HepG2 (cell line): ENCODE data around the gene CHKB. TPM values are rescaled to one million over a fixed set of nuclear protein-coding genes. Genes with fewer than 3 reads are reported as not detected.
A peak's percentile ranks its signal among the peaks of the same experiment; 100 is the strongest.

ENCODE experiments used
- AGO1 ChIP-seq: fragments of 200-400 bp; formaldehyde crosslinking; IDR thresholded peaks from 2 replicates; pipeline ENCODE4 v1.6.1; 2017; ENCODE audit warnings: mild to moderate bottlenecking, low read depth, low read length, moderate library complexity; ENCODE audit not compliant: poor library complexity, severe bottlenecking
- CEBPG ChIP-seq: IDR thresholded peaks from 2 replicates; pipeline ENCODE4 v1.6.1; 2016
- DRAP1 ChIP-seq: IDR thresholded peaks from 2 replicates; pipeline ENCODE4 v1.6.1; 2016; ENCODE audit warnings: missing genetic modification reagents, missing compliant biosample characterization
- EEA1 ChIP-seq: sonication (generic); formaldehyde crosslinking; IDR thresholded peaks from 2 replicates; pipeline ENCODE4 v1.5.1; 2020; ENCODE audit warnings: mild to moderate bottlenecking, missing genetic modification reagents, borderline replicate concordance
- FIP1L1 ChIP-seq: fragments of 200-400 bp; formaldehyde crosslinking; IDR thresholded peaks from 2 replicates; pipeline ENCODE4 v1.6.1; 2018; ENCODE audit warnings: low read depth, mild to moderate bottlenecking, low read length, moderate library complexity, borderline replicate concordance; ENCODE audit not compliant: insufficient read depth
- HES4 ChIP-seq: sonication (generic); formaldehyde crosslinking; IDR thresholded peaks from 2 replicates; pipeline ENCODE4 v1.9.0; 2021; ENCODE audit warnings: mild to moderate bottlenecking, missing genetic modification reagents, borderline replicate concordance
- HNRNPL ChIP-seq: fragments of 200-400 bp; formaldehyde crosslinking; IDR thresholded peaks from 2 replicates; pipeline ENCODE4 v1.6.1; 2017; ENCODE audit warnings: mild to moderate bottlenecking, low read depth, low read length
- KDM2A ChIP-seq: sonication (generic); formaldehyde crosslinking; IDR thresholded peaks from 2 replicates; pipeline ENCODE4 v1.4.0; 2020; ENCODE audit warnings: low read depth, missing genetic modification reagents, borderline replicate concordance
- MAFF ChIP-seq: IDR thresholded peaks from 2 replicates; pipeline ENCODE4 v1.6.1; 2011; ENCODE audit warnings: low read depth, low read length, improper control_type of control experiment
- MEF2D ChIP-seq: sonication (generic); formaldehyde crosslinking; IDR thresholded peaks from 2 replicates; pipeline ENCODE4 v1.5.1; 2020; ENCODE audit warnings: mild to moderate bottlenecking, missing genetic modification reagents
- MTF2 ChIP-seq: sonication (generic); formaldehyde crosslinking; IDR thresholded peaks from 2 replicates; pipeline ENCODE4 v1.5.0; 2020; ENCODE audit warnings: missing genetic modification reagents, borderline replicate concordance
- NFE2L1 ChIP-seq: sonication (generic); formaldehyde crosslinking; IDR thresholded peaks from 2 replicates; pipeline ENCODE4 v1.4.0; 2020; ENCODE audit warnings: missing genetic modification reagents, mild to moderate bottlenecking, borderline replicate concordance
- NR2F2 ChIP-seq: IDR thresholded peaks from 2 replicates; pipeline ENCODE4 v1.6.1; 2012; ENCODE audit warnings: low read depth, inconsistent platforms, borderline replicate concordance
- PLRG1 ChIP-seq: fragments of 450-650 bp; conservative IDR thresholded peaks from 2 replicates; pipeline ENCODE4 v1.6.1; 2016
- PLSCR1 ChIP-seq: sonication (generic); formaldehyde crosslinking; IDR thresholded peaks from 2 replicates; pipeline ENCODE4 v1.5.0; 2020; ENCODE audit warnings: missing genetic modification reagents, mild to moderate bottlenecking, borderline replicate concordance
- RBM22 ChIP-seq: fragments of 200-400 bp; formaldehyde crosslinking; optimal IDR thresholded peaks from 2 replicates; pipeline ENCODE3; 2017; ENCODE audit warnings: mild to moderate bottlenecking, low read length, moderate library complexity
- REXO4 ChIP-seq: sonication (generic); formaldehyde crosslinking; IDR thresholded peaks from 2 replicates; pipeline ENCODE4 v1.8.0; 2022; ENCODE audit warnings: missing genetic modification reagents, mild to moderate bottlenecking, borderline replicate concordance
- TBX2 ChIP-seq: sonication (generic); formaldehyde crosslinking; IDR thresholded peaks from 2 replicates; pipeline ENCODE4 v1.5.0; 2020; ENCODE audit warnings: missing genetic modification reagents, mild to moderate bottlenecking, borderline replicate concordance
- TBX3 ChIP-seq: fragments of 450-650 bp; IDR thresholded peaks from 2 replicates; pipeline ENCODE4 v1.6.1; 2017; ENCODE audit warnings: antibody characterized with exemption, mild to moderate bottlenecking, inconsistent platforms, borderline replicate concordance
- ZFP41 ChIP-seq: sonication (generic); formaldehyde crosslinking; IDR thresholded peaks from 2 replicates; pipeline ENCODE4 v1.4.0; 2020; ENCODE audit warnings: mild to moderate bottlenecking, missing genetic modification reagents, borderline replicate concordance
- ZNF749 ChIP-seq: sonication (generic); formaldehyde crosslinking; IDR thresholded peaks from 2 replicates; pipeline ENCODE4 v1.8.0; 2022; ENCODE audit warnings: mild to moderate bottlenecking, missing genetic modification reagents, moderate library complexity, borderline replicate concordance
- ZNF839 ChIP-seq: sonication (generic); formaldehyde crosslinking; IDR thresholded peaks from 2 replicates; pipeline ENCODE4 v1.4.0; 2020; ENCODE audit warnings: missing genetic modification reagents, mild to moderate bottlenecking, borderline replicate concordance
- polyA plus RNA-seq, 8 experiments: library from polyadenylated mRNA; depleted of rRNA in 3 of 8; stranded (reverse) in 7 of 8; unstranded in 1 of 8; fragments of >200 nt; fragmentation: Illumina TruSeq in 4 of 8; extraction: Trizol in 4 of 8; gene quantifications; 2 replicates each; pipeline versions ENCODE4 v1.2.1 to v1.2.3, GENCODE V29; 2011 to 2016; ENCODE audit warnings: low read depth in 4 of 8, missing spikeins in 1 of 8, mixed read lengths in 1 of 8; ENCODE audit not compliant: insufficient read depth in 1 of 8
- total RNA-seq, 5 experiments: library from RNA; depleted of rRNA; stranded (reverse); fragments of >200 nt; fragmentation: Illumina TruSeq; extraction: Trizol; gene quantifications; 2 replicates each; pipeline ENCODE4 v1.2.3, GENCODE V29; 2016; ENCODE audit warnings: low read depth in 1 of 5
- TF ChIP-seq, protein P1 (sequence below): IDR thresholded peaks from 2 replicates; pipeline ENCODE4 v1.6.1; 2016; ENCODE audit warnings: control low read depth
- TF ChIP-seq, protein P2 (sequence below): sonication (generic); formaldehyde crosslinking; IDR thresholded peaks from 2 replicates; pipeline ENCODE4 v1.4.0; 2020; ENCODE audit warnings: missing genetic modification reagents

Gene CHKB
- total and polyA plus RNA-seq, 2 of the 13 experiments (the other 11 are each of a cell fraction or from before 2014, with no cell fraction given): 24.5 to 42.7 TPM

DNA sequence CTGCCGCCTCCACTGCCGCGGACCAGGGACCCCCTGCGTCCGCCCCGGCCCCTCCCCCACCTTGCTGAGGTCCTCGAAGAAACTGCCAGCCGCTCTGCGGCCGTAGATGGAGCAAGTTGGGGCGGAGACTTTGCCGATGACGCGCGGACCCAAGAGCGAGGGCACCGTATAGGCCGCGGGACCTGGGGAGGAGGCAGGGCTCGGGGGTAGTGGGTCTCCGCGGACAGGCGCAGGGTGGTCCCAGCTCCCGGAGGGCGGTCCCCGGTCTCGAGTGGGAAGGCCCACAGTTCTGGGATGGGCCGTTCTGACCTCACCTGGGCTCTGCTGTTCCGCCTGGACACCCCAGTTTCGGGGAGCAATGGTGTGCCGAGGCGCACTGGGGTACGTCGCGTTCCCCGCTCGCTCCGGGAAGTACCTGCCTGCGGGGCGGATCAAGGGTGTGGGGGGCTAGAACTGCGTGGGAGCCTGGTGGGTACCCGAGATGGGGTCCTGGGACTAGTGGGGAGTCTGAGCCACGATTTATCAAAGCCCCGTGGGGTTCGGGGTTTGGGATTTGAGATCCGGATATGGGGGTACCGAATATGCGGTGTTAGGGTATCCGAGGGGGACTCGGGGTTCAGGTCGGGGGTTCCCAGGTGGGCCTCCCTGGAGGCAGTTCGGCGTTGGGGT, 51.6 kb downstream of the CHKB start (continued):
- TF ChIP-seq AGO1 (peak; percentile 70), PLRG1 (no peak), RBM22 (peak; percentile 23), MEF2D (CRISPR knock-in tag) (peak; percentile 4), TBX3 (no peak), HES4 (no peak), REXO4 (no peak), HNRNPL (0 out of 2 replicates have a peak, but pooled peaks have one; percentile 45), EEA1 (CRISPR knock-in tag) (no peak), PLSCR1 (CRISPR knock-in tag) (no peak), FIP1L1 (no peak), MAFF (no peak), ZNF749 (CRISPR knock-in tag) (no peak), TBX2 (CRISPR knock-in tag) (no peak; the same call in 1 of the 2 replicates), DRAP1 (CRISPR knock-in tag) (0 out of 2 replicates have a peak, but pooled peaks have one; percentile 49), NR2F2 (0 out of 2 replicates have a peak, but pooled peaks have one; percentile 17), ZFP41 (no peak), KDM2A (CRISPR knock-in tag) (peak; percentile 15; the same call in 1 of the 2 replicates), ZNF839 (CRISPR knock-in tag) (no peak), NFE2L1 (CRISPR knock-in tag) (no peak), CEBPG (no peak; the same call in 1 of the 2 replicates), MTF2 (CRISPR knock-in tag) (no peak)
- TF ChIP-seq, protein P1, sequence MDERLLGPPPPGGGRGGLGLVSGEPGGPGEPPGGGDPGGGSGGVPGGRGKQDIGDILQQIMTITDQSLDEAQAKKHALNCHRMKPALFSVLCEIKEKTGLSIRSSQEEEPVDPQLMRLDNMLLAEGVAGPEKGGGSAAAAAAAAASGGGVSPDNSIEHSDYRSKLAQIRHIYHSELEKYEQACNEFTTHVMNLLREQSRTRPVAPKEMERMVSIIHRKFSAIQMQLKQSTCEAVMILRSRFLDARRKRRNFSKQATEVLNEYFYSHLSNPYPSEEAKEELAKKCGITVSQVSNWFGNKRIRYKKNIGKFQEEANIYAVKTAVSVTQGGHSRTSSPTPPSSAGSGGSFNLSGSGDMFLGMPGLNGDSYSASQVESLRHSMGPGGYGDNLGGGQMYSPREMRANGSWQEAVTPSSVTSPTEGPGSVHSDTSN (CRISPR knock-in tag): no peak
- TF ChIP-seq, protein P2, sequence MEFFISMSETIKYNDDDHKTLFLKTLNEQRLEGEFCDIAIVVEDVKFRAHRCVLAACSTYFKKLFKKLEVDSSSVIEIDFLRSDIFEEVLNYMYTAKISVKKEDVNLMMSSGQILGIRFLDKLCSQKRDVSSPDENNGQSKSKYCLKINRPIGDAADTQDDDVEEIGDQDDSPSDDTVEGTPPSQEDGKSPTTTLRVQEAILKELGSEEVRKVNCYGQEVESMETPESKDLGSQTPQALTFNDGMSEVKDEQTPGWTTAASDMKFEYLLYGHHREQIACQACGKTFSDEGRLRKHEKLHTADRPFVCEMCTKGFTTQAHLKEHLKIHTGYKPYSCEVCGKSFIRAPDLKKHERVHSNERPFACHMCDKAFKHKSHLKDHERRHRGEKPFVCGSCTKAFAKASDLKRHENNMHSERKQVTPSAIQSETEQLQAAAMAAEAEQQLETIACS: no peak
